WI38 (cell line): ENCODE measurements around the gene CDYL2.
"Not testable (repeated sequence)": the region's sequence is repeated elsewhere in the genome, so short reads cannot be mapped to it uniquely, and the experiment has no call there.

Experiments used
- H3K4me3 ChIP-seq: 2 replicates; pipeline ENCODE4 v1.5.1; 2011; ENCODE audit warnings: low read depth, mild to moderate bottlenecking, control low read depth, low read length
- TF ChIP-seq, protein P1 (sequence below): IDR thresholded peaks from 2 replicates; pipeline ENCODE4 v1.5.1; 2012; ENCODE audit warnings: low read depth, mild to moderate bottlenecking, control low read depth, low read length

CDYL2 gene

GRCh38 chr16:80794071-80794470 is 10.3 kb downstream of the CDYL2 start:
- TF ChIP-seq, protein P1, sequence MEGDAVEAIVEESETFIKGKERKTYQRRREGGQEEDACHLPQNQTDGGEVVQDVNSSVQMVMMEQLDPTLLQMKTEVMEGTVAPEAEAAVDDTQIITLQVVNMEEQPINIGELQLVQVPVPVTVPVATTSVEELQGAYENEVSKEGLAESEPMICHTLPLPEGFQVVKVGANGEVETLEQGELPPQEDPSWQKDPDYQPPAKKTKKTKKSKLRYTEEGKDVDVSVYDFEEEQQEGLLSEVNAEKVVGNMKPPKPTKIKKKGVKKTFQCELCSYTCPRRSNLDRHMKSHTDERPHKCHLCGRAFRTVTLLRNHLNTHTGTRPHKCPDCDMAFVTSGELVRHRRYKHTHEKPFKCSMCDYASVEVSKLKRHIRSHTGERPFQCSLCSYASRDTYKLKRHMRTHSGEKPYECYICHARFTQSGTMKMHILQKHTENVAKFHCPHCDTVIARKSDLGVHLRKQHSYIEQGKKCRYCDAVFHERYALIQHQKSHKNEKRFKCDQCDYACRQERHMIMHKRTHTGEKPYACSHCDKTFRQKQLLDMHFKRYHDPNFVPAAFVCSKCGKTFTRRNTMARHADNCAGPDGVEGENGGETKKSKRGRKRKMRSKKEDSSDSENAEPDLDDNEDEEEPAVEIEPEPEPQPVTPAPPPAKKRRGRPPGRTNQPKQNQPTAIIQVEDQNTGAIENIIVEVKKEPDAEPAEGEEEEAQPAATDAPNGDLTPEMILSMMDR: no peak
- H3K4me3 ChIP-seq: no peak overlapping the region

DNA sequence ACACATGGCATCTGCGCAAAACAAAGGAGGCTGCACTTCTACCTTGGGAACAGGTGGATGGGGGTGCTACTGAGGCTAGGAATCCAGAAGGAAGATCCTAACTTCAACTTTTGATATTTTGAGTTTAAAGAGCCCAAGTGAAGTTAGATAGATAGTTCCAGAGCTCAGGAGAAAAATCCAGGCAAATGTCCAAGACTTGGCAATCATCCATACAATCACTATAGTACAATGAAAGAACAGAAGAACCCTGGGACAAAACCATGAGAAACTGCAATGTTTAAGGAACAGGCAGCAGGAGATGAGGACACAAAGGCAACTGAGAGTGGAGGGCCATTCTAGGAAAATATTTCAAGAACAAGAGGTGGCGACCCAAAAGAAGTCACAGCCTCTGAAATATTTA is 12.4 kb downstream of the CDYL2 start:
- TF ChIP-seq, protein P1: no peak
- H3K4me3 ChIP-seq: no peak overlapping the region

GRCh38 chr16:80791411-80791810 is 13.0 kb downstream of the CDYL2 start:
- TF ChIP-seq, protein P1: no peak
- no peak overlapping the region for H3K4me3 ChIP-seq

DNA sequence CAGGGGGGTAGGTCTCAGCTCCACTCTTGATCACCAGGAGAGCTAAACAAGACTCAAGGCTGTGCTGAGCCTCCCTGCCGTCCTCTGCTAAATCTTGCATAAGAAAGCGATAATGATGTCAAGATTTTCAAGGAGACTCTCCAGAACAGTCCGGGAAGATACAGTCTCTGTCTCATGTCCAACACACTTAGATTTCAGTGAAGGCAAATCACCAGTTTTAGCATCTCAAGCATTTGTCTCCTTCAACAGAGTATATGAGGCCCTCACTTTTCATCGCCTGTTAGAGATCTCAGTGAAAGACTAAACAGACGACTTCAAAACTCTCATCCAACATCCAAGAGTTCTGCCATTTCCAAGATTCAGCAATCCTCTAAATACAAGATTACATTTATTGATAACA is 13.6 kb downstream of the CDYL2 start:
- H3K4me3 ChIP-seq: no peak overlapping the region
- TF ChIP-seq, protein P1: no peak

DNA sequence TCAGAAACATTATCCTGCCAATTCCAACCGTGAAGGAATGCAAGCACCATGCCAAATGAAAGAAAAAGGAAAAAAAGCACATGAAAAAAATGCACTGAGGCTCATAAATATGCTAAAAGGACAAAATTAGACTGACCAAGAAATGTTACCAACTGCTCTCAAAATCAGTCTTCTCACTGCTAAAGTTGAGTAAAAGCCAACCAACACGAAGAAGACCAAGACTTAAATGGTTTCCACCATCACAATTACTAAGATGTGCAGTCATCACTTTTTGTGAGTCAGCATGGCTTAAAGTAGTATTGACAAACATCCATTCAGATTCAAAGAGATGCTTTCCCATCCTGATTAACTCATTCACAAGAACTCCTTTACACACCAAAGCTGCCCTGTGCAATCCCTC is 16.4 kb downstream of the CDYL2 start:
- TF ChIP-seq, protein P1: no peak

GRCh38 chr16:80786561-80786960 is 17.8 kb downstream of the CDYL2 start:
- H3K4me3 ChIP-seq: not testable (repeated sequence)

More for the DNA sequence above, 16.4 kb downstream of the CDYL2 start:
- no peak overlapping the region for H3K4me3 ChIP-seq

- no peak overlapping the region for H3K4me3 ChIP-seq
- TF ChIP-seq, protein P1: no peak
Observed at GRCh38 chr16:80784951-80785350, 19.4 kb downstream of the CDYL2 start.

- TF ChIP-seq, protein P1: no peak
- no peak overlapping the region for H3K4me3 ChIP-seq
Observed at GRCh38 chr16:80778703-80779102, 25.7 kb downstream of the CDYL2 start.
